K562 (cell line): ENCODE results near the gene AIFM3. TPM values are rescaled to one million over a fixed set of nuclear protein-coding genes. Genes with fewer than 3 reads are reported as not detected.

Experiments
- C11orf30 ChIP-seq: fragments of 450-650 bp; IDR thresholded peaks from 2 replicates; pipeline ENCODE4 v1.6.1; 2016; ENCODE audit warnings: low read depth, mild to moderate bottlenecking
- FIP1L1 ChIP-seq: fragments of 200-400 bp; formaldehyde crosslinking; IDR thresholded peaks from 2 replicates; pipeline ENCODE4 v1.6.1; 2018; ENCODE audit warnings: mild to moderate bottlenecking, low read depth, low read length; ENCODE audit not compliant: poor library complexity, severe bottlenecking
- SETDB1 ChIP-seq: IDR thresholded peaks from one replicate; pipeline ENCODE4 v1.6.1; 2012; ENCODE audit warnings: low read length, control low read depth, inconsistent platforms
- U2AF2 ChIP-seq: fragments of 200-400 bp; formaldehyde crosslinking; optimal IDR thresholded peaks from 2 replicates; pipeline ENCODE3; 2017; ENCODE audit warnings: low read depth, mild to moderate bottlenecking, low read length
- ZKSCAN1 ChIP-seq: fragments of 150-350 bp; IDR thresholded peaks from 2 replicates; pipeline ENCODE4 v1.6.1; 2016; ENCODE audit warnings: low read depth, low read length
- ZNF311 ChIP-seq: fragments of 250-450 bp; sonication (Bioruptor Pico); IDR thresholded peaks from 2 replicates; pipeline ENCODE4 v1.4.0; 2020; ENCODE audit warnings: mild to moderate bottlenecking, moderate library complexity
- ZNF436 ChIP-seq: fragments of 250-450, 450-650 bp; sonication (Bioruptor Pico); formaldehyde crosslinking; IDR thresholded peaks from 2 replicates; pipeline ENCODE4 v1.7.0; 2020; ENCODE audit warnings: mild to moderate bottlenecking
- polyA plus RNA-seq, 8 experiments: library from polyadenylated mRNA; depleted of rRNA in 4 of 8; stranded (reverse) in 5 of 8; unstranded in 3 of 8; fragments of >200 nt; fragmentation: Nextera tagmentation in 2 of 8; fragmentation: Illumina TruSeq in 1 of 8; extraction: Ambion mirVana in 2 of 8; extraction: Trizol in 1 of 8; gene quantifications; 2 replicates each; pipeline versions ENCODE4 v1.2.1 to v1.2.3, GENCODE V29; 2011 to 2014; ENCODE audit warnings: inconsistent platforms in 1 of 8, missing spikeins in 1 of 8
- total RNA-seq, 7 experiments: library from RNA; depleted of rRNA in 6 of 7; stranded (reverse); fragments of >200 nt in 6 of 7; fragmentation: Illumina TruSeq in 2 of 7; extraction: Trizol in 2 of 7; gene quantifications; 2 replicates each; pipeline versions ENCODE4 v1.2.1 to v1.2.3, GENCODE V29; 2011 to 2021; ENCODE audit warnings: low replicate concordance in 1 of 7
- TF ChIP-seq, protein P1 (sequence below), 2 experiments: fragments of 450-650 bp; formaldehyde crosslinking in 1 of 2; IDR thresholded peaks; 2 replicates each; pipeline versions ENCODE4 v1.4.0 to v1.6.1; 2014 to 2020; ENCODE audit warnings: mild to moderate bottlenecking in 2 of 2, borderline replicate concordance in 1 of 2, low read depth in 1 of 2
- TF ChIP-seq, protein P2 (sequence below), 2 experiments: fragments of 450-650 bp; IDR thresholded peaks; 2 replicates each; pipeline ENCODE4 v1.6.1; 2016
- TF ChIP-seq, protein P3 (sequence below): fragments of 150-350 bp; conservative IDR thresholded peaks from 2 replicates; pipeline ENCODE4 v1.6.1; 2014; ENCODE audit warnings: low read length

Gene AIFM3
- total and polyA plus RNA-seq, 9 of the 15 experiments (the other 6 are each of a cell fraction or from before 2014, with no cell fraction given): 0.03 to 0.20 (median 0.07) TPM; not detected in 1

DNA sequence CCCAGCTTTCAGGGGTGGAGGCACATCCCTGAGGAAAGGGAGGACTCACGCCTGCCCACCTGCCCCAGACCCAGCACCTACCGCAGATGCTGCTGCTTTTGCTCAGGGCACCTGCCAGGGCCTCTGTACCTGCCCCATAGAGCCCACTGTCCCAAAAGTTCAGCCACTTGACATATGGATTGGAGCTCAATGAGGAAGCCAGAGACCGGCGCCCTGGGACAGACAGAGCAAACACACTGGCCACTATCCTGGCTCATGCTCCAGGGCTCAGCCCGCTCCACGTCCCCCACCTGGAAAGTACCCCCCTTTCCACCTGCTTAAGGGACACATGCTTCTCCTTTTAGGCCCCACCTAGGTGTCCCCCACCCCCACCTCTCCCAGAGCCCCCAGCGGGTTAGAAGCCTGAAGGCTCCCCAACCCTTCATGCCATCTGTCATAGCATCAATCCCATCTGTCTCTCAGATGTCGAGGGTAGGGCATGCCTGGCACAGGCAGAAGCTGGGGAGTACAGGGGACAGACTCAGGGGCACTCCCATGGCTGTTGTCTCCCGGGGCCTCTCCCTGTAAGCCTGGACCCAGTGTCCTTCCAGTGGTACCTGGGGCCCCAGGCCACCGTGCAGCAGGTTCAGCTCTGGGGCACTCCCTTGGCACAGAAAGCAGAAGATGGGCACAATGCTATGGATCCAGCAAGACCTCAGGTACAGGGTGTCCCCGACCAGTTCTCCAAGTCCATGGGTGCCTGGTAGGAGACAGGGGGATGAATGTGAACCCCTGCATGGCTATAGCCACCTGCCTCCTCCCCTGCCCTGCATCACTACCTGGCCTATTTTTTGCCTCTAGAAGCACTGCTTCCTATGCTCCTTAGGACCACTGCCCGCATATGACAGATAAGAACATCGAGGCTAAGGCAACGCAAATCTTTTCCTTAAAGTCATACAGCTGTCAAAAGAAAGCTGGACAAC lies 45.7 kb downstream of the AIFM3 start (continued):
- TF ChIP-seq, protein P1, sequence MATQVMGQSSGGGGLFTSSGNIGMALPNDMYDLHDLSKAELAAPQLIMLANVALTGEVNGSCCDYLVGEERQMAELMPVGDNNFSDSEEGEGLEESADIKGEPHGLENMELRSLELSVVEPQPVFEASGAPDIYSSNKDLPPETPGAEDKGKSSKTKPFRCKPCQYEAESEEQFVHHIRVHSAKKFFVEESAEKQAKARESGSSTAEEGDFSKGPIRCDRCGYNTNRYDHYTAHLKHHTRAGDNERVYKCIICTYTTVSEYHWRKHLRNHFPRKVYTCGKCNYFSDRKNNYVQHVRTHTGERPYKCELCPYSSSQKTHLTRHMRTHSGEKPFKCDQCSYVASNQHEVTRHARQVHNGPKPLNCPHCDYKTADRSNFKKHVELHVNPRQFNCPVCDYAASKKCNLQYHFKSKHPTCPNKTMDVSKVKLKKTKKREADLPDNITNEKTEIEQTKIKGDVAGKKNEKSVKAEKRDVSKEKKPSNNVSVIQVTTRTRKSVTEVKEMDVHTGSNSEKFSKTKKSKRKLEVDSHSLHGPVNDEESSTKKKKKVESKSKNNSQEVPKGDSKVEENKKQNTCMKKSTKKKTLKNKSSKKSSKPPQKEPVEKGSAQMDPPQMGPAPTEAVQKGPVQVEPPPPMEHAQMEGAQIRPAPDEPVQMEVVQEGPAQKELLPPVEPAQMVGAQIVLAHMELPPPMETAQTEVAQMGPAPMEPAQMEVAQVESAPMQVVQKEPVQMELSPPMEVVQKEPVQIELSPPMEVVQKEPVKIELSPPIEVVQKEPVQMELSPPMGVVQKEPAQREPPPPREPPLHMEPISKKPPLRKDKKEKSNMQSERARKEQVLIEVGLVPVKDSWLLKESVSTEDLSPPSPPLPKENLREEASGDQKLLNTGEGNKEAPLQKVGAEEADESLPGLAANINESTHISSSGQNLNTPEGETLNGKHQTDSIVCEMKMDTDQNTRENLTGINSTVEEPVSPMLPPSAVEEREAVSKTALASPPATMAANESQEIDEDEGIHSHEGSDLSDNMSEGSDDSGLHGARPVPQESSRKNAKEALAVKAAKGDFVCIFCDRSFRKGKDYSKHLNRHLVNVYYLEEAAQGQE (IDR thresholded peaks at IDR 0.05; ENCODE audit: borderline replicate concordance): no peak
- TF ChIP-seq, protein P1 (CRISPR knock-in tag; IDR thresholded peaks at IDR 0.05; ENCODE audit: low read depth): 0 out of 2 replicates have a peak, but pooled peaks have one; percentile 25
- TF ChIP-seq ZNF311 (CRISPR knock-in tag) (no peak), FIP1L1 (no peak), ZKSCAN1 (0 out of 2 replicates have a peak, but pooled peaks have one; percentile 23), ZNF436 (CRISPR knock-in tag) (no peak), C11orf30 (no peak), U2AF2 (no peak), SETDB1 (no peak)
- TF ChIP-seq, protein P2, sequence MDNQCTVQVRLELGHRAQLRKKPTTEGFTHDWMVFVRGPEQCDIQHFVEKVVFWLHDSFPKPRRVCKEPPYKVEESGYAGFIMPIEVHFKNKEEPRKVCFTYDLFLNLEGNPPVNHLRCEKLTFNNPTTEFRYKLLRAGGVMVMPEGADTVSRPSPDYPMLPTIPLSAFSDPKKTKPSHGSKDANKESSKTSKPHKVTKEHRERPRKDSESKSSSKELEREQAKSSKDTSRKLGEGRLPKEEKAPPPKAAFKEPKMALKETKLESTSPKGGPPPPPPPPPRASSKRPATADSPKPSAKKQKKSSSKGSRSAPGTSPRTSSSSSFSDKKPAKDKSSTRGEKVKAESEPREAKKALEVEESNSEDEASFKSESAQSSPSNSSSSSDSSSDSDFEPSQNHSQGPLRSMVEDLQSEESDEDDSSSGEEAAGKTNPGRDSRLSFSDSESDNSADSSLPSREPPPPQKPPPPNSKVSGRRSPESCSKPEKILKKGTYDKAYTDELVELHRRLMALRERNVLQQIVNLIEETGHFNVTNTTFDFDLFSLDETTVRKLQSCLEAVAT (IDR thresholded peaks at IDR 0.05): no peak
- TF ChIP-seq, protein P3, sequence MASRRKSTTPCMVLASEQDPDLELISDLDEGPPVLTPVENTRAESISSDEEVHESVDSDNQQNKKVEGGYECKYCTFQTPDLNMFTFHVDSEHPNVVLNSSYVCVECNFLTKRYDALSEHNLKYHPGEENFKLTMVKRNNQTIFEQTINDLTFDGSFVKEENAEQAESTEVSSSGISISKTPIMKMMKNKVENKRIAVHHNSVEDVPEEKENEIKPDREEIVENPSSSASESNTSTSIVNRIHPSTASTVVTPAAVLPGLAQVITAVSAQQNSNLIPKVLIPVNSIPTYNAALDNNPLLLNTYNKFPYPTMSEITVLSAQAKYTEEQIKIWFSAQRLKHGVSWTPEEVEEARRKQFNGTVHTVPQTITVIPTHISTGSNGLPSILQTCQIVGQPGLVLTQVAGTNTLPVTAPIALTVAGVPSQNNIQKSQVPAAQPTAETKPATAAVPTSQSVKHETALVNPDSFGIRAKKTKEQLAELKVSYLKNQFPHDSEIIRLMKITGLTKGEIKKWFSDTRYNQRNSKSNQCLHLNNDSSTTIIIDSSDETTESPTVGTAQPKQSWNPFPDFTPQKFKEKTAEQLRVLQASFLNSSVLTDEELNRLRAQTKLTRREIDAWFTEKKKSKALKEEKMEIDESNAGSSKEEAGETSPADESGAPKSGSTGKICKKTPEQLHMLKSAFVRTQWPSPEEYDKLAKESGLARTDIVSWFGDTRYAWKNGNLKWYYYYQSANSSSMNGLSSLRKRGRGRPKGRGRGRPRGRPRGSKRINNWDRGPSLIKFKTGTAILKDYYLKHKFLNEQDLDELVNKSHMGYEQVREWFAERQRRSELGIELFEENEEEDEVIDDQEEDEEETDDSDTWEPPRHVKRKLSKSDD: no peak
